Measurements from ENCODE around the gene IRF8.
"Not testable (repeated sequence)": the region's sequence is repeated elsewhere in the genome, so short reads cannot be mapped to it uniquely, and the experiment has no call there.

Gene IRF8

GRCh38 chr16:85868495-85868894 is 30.5 kb upstream of the IRF8 start:
- FAIRE-seq, result no peak

GRCh38 chr16:85869206-85869605 is 29.8 kb upstream of the IRF8 start:
- no peak for FAIRE-seq

GRCh38 chr16:85869785-85870558 is 29.0 kb upstream of the IRF8 start:
- no peak for FAIRE-seq

- FAIRE-seq, result no peak
Measured at GRCh38 chr16:85871756-85872155, 27.2 kb upstream of the IRF8 start.

GRCh38 chr16:85872734-85873133 is 26.2 kb upstream of the IRF8 start:
- FAIRE-seq, result no peak

- FAIRE-seq, result no peak
Measured at GRCh38 chr16:85873153-85873552, 25.8 kb upstream of the IRF8 start.

GRCh38 chr16:85874031-85874430 is 24.9 kb upstream of the IRF8 start:
- not testable (repeated sequence) for FAIRE-seq

GRCh38 chr16:85878407-85878806 is 20.6 kb upstream of the IRF8 start:
- no peak for FAIRE-seq

GRCh38 chr16:85878875-85879274 is 20.1 kb upstream of the IRF8 start:
- FAIRE-seq, result no peak

- FAIRE-seq, result no peak
Measured at GRCh38 chr16:85879549-85879948, 19.4 kb upstream of the IRF8 start.

- FAIRE-seq, result no peak
Measured at GRCh38 chr16:85879975-85880831, 18.8 kb upstream of the IRF8 start.

GRCh38 chr16:85880861-85881260 is 18.1 kb upstream of the IRF8 start:
- no peak for FAIRE-seq

GRCh38 chr16:85881436-85881835 is 17.5 kb upstream of the IRF8 start:
- FAIRE-seq, result no peak

- no peak for FAIRE-seq
Measured at GRCh38 chr16:85882181-85882810, 16.7 kb upstream of the IRF8 start.

- no peak for FAIRE-seq
Measured at GRCh38 chr16:85883813-85884212, 15.1 kb upstream of the IRF8 start.

- no peak for FAIRE-seq
Measured at GRCh38 chr16:85884808-85885463, 14.0 kb upstream of the IRF8 start.

- FAIRE-seq, result no peak
Measured at GRCh38 chr16:85885537-85885936, 13.4 kb upstream of the IRF8 start.

GRCh38 chr16:85888405-85889331 is 10.3 kb upstream of the IRF8 start:
- no peak for FAIRE-seq

GRCh38 chr16:85891033-85891775 is 7.8 kb upstream of the IRF8 start:
- no peak for FAIRE-seq

GRCh38 chr16:85891776-85892166 is 7.2 kb upstream of the IRF8 start:
- FAIRE-seq, result no peak

GRCh38 chr16:85892760-85893159 is 6.2 kb upstream of the IRF8 start:
- FAIRE-seq, result no peak
